Fibroblast of gingiva (primary cell): ENCODE data around the gene FN3K.
"Not testable (repeated sequence)": the region's sequence is repeated elsewhere in the genome, so short reads cannot be mapped to it uniquely, and the experiment has no call there.

Experiments used
- DNase-seq: peaks from one replicate; pipeline ENCODE4 v3.0.0-alpha.2; 2011; ENCODE audit warnings: low read depth

Gene FN3K

GRCh38 chr17:82775001-82775823 is 39.8 kb downstream of the FN3K start:
- peak; percentile 28 for DNase-seq

DNA sequence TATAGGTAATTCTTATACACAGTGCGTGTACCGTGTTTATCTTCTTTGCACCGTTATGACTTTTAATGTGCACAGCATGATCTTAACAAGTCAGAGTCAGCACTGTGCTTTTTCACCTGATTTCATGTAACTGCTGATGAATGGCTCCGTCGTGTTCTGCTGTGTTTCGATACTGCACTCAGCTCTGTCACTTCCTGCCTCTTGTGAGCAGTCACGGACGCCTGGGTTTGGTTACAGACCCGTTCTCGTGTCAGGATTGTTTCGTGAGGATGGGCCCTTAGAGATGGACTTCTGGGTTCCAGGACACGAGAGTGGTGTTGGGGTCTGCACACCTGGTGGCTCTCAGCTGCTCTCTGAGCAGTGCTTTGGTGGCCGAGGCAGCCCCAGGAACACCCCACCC is 41.0 kb downstream of the FN3K start:
- no peak for DNase-seq

DNA sequence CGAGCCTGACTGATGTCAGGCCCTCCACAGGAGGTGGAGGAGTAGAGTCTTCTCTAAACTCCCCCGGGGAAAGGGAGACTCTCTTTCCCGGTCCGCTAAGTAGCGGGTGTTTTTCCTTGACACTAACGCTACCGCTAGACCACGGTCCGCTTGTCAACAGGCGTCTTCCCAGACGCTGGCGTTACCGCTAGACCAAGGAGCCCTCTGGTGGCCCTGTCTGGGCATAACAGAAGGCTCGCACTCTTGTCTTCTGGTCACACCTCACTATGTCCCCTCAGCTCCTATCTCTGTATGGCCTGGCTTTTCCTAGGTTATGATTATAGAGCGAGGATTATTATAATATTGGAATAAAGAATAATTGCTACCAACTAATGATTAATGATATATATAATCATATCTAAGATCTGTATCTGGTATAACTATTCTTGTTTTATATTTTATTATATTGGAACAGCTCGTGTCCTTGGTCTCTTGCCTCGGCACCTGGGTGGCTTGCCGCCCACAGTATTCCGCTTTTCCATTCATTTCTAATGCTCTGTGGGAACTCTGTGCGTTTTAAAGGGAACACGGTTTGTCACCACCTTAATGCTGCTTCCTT is 42.5 kb downstream of the FN3K start:
- not testable (repeated sequence) for DNase-seq

- DNase-seq = no peak
Observed at GRCh38 chr17:82779541-82779940, 44.1 kb downstream of the FN3K start.

GRCh38 chr17:82780195-82780594 is 44.8 kb downstream of the FN3K start:
- no peak for DNase-seq

- no peak for DNase-seq
Observed at GRCh38 chr17:82780971-82781893, 45.8 kb downstream of the FN3K start.

DNA sequence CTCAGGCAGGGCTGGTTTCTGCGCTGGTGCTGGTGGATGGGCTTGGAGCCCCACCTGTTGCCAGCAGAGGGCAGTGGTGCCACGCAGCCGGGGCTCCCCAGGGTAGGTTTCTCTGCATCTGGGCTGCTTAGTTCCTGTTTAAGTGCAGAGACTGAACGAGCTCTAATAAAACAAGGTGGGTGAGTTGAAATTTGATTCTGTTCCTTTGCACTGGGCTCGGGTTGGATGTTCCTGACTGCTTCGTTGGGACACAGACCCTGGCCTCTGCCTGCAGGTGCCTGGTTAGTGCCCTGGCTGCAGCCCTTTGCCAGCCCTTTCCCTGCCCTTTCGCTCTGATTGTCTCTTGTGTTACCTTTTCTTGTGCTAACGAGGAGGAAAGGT is 46.5 kb downstream of the FN3K start:
- peak; percentile 54 for DNase-seq

DNA sequence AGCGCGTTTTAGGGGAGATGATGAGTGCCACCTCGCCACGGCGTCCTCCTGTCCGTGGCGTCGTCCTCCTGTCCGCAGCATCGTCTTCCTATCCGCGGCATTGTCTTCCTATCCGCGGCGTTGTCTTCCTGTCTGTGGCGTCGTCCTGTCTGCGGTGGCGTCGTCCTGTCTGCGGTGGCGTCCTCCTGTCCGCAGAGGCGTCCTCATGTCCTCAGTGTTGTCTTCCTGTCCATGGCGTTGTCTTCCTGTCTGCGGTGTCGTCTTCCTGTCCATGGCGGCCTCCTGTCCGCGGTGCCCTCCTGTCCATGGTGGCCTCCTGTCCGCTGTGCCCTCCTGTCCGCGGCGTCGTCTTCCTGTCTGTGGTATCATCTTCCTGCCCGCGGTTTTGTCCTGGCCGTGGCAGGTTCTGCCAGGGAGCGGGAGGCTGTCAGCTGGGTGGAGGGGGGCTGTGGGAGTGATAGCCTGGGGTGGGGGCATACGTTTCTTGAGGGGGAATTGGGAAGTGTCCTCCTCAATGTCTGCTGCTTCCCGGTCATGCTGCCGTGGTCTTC is 47.3 kb downstream of the FN3K start:
- DNase-seq = no peak

GRCh38 chr17:82783498-82783897 is 48.1 kb downstream of the FN3K start:
- DNase-seq = no peak

GRCh38 chr17:82785581-82785980 is 50.2 kb downstream of the FN3K start:
- not testable (repeated sequence) for DNase-seq

GRCh38 chr17:82786427-82786826 is 51.0 kb downstream of the FN3K start:
- no peak for DNase-seq

DNA sequence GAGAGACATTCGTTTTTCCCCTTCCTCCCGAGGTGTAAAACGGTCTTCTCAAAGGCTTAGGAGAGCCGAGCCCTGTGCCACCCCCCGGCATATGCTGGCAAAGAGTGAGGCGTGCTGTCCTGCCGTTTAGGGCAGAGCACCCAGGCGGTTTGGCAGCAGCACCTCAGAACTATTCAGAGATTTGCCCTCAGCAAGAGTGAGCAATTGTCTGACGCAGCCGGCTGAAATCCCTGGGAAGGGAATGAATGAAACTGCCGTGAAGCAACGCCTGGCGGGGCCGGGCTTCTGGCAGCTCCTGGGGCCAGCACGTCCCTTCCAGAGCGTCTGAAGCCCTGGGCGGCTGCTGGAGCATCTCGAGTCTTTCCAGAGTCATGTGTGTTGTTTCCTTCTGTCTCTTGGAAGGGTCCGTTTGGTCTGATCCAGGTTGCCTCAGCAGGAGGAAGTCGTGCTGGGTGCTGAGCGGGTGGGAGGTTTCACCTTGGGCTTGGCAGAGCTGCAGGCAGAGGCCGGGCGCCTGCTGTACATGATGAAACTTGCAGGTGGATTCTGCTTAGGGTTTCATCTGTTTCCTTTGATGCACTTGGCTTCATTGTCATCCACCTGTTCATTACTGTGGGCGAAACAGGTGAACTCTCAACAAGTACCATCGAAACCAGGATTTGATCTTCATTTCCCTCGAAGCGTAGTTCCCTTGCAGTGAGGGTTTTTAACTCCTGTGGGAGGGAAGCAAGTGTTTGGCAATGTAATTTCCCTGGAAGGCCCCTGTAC is 51.9 kb downstream of the FN3K start:
- DNase-seq = peak; percentile 87

- DNase-seq = no peak
Observed at GRCh38 chr17:82788206-82789001, 53.0 kb downstream of the FN3K start.

DNA sequence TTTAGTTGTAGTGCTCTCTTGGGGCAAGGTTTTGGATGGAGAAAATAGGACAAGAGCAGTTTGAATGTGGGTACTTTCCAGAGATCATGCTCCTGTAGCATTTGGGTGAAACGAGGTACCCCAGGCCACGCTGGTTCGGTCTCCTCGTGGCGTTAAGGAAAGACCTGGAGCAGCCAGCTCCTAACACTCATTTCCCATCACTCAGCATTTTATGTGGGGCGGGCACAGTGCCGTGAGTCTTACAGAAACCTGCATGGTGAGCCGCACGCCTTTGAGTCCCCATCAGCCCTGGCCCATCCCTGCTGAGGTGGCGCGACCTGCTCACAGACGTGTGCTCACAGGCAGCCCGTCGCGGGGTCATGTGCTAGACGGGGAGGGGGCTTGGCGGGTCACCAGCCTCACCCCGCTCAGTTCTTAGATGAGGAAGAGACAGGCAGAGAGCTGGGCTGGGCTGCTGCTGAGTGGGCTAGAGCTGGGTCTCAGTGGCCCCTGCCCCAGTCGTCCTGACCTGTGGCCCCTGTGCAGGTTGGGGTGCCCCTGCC is 53.7 kb downstream of the FN3K start:
- no peak for DNase-seq

DNA sequence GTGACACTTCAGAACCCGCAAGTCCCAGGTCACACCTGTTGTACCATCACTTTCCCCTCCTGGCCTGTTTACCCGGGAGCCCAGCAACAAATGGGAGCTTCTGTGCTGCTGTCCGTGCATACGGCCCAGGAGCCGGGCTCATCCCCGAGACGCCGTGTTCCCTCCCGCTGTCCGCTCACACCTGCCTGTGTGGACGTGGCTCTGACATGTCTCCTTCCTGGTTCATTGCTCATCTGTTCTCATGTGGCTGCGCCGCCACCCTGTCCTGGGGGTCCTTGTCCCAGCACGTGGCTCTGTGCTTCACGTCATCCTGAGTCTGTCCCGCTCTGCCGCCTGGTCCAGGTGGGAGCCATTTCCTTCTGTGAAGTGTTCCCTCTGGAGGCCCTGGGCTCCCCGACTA is 54.4 kb downstream of the FN3K start:
- no peak for DNase-seq

GRCh38 chr17:82790391-82790790 is 55.0 kb downstream of the FN3K start:
- no peak for DNase-seq

DNA sequence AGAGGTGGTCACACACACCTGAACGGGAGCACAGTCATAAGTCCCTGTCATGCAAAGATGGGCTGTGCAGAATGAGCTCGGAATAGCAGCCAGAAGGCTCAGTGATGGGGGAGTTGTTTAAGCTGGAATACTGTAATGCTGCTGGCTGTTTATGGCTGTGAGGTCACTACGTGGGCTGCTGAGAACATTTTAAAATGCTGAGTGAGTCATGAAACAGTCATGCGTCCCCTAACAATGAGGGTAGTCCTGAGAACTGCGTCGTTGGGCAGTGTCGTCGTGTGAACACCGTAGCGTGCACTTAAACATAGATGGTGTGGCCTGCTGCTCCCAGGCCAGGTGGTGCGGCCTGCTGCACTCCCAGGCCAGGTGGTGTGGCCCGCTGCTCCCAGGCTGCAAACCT is 56.1 kb downstream of the FN3K start:
- DNase-seq = peak; percentile 56

DNA sequence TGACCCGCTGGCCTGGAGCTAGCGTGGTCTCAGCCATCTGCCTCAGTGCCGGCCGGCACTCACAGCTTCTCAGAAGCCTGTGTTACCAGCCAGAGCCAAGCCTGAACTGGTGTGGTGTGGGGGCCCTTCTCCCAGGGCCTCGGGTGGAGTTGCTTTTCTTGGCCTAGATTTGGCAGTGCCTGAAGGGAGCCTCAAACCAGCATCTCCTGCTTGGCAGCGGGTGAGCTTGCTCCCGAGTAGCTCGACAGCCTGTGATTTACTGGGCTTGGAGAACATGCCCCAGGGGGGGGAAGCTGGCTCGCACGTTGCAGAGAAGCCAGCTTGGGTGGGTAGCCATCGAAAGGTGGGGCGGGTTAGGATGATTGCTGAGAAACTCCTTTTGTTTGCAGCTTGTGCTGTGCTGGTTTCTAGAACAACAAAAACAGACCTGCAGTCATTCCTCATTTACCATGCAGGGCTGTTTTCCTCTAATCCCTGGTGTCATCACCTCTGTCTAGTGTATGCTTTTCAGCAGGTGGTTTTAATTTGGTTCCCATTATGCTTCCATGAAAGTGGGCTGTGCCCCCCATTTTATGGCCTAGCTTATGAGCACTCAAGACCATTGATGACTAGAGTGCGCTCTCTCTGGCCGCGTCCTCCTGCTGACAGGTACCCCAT is 58.7 kb downstream of the FN3K start:
- no peak for DNase-seq

- peak; percentile 14 for DNase-seq
Observed at GRCh38 chr17:82794781-82795482, 59.5 kb downstream of the FN3K start.
